Gastroesophageal sphincter (tissue), 4 donors: Measurements from ENCODE around the gene ANKRD29. TPM values are rescaled to one million over a fixed set of nuclear protein-coding genes. Genes with fewer than 3 reads are reported as not detected.
"Not testable (repeated sequence)": the region's sequence is repeated elsewhere in the genome, so short reads cannot be mapped to it uniquely, and the experiment has no call there.

Source experiments
- ATAC-seq: fragments of 150-250 bp; one replicate; pipeline ENCODE4 v1.9.1; 2016; ENCODE audit warnings: mild to moderate bottlenecking, moderate library complexity
- H3K27ac ChIP-seq, 4 donors: fragments of 200-600 bp; sonication (generic) in 3 of 4; 1 replicate in 3 of 4; 2 replicates in 1 of 4; pipeline ENCODE4 v1.5.1; 2016 to 2019
- H3K27me3 ChIP-seq: fragments of 200-600 bp; sonication (generic); one replicate; pipeline ENCODE4 v1.5.1; 2019
- H3K36me3 ChIP-seq, 2 donors: fragments of 200-600 bp; sonication (generic); one replicate each; pipeline ENCODE4 v1.5.1; 2019; ENCODE audit warnings: control low read depth in 1 of 2
- H3K4me1 ChIP-seq, 3 donors: fragments of 200-600 bp; sonication (generic); 1 replicate in 2 of 3; 2 replicates in 1 of 3; pipeline ENCODE4 v1.5.1; 2016 to 2019; ENCODE audit warnings: control low read depth in 2 of 3
- H3K4me3 ChIP-seq, 2 donors: fragments of 200-600 bp; sonication (generic); one replicate each; pipeline ENCODE4 v1.5.1; 2019; ENCODE audit warnings: mild to moderate bottlenecking in 1 of 2, moderate library complexity in 1 of 2
- H3K9me3 ChIP-seq, 3 donors: fragments of 200-600 bp; sonication (generic); one replicate each; pipeline ENCODE4 v1.5.1; 2017 to 2019; ENCODE audit warnings: control low read depth in 2 of 3
- EP300 ChIP-seq: sonication (generic); formaldehyde crosslinking; IDR thresholded peaks from one replicate; pipeline ENCODE4 v1.6.1; 2017; ENCODE audit warnings: antibody characterized with exemption, mild to moderate bottlenecking
- POLR2A ChIP-seq, 2 donors: fragments of 450-650 bp; IDR thresholded peaks; one replicate each; pipeline ENCODE4 v1.6.1; 2017; ENCODE audit warnings: antibody characterized with exemption in 2 of 2, mild to moderate bottlenecking in 2 of 2, moderate library complexity in 1 of 2
- POLR2AphosphoS5 ChIP-seq: sonication (generic); formaldehyde crosslinking; IDR thresholded peaks from one replicate; pipeline ENCODE4 v1.6.1; 2017; ENCODE audit warnings: antibody characterized with exemption
- WGBS, 2 donors: methylation state at CpG; one replicate each; pipeline ENCODE4 v1.1.5; 2018; ENCODE audit warnings: low coverage in 1 of 2; 5-methylcytosine and 5-hydroxymethylcytosine counted together
- total RNA-seq, 4 donors: library from RNA; depleted of rRNA; stranded (reverse); fragments of >200 nt; gene quantifications; one replicate each; pipeline ENCODE4 v1.1.0, GENCODE V29; 2016
- TF ChIP-seq, protein P1 (sequence below), 4 experiments: fragments of 200-600 bp in 2 of 4; fragments of 450-650 bp in 2 of 4; sonication (generic) in 1 of 4; IDR thresholded peaks; one replicate each; pipeline ENCODE4 v1.5.1; 2017 to 2019; ENCODE audit warnings: antibody characterized with exemption in 4 of 4, mild to moderate bottlenecking in 2 of 4, moderate library complexity in 2 of 4

The ANKRD29 gene
- total RNA-seq, 4 donors from 2014 or later = 3.5 to 19.3 (median 10.5) TPM

- no peak for TF ChIP-seq POLR2AphosphoS5
- no peak for TF ChIP-seq EP300
- TF ChIP-seq, protein P1, sequence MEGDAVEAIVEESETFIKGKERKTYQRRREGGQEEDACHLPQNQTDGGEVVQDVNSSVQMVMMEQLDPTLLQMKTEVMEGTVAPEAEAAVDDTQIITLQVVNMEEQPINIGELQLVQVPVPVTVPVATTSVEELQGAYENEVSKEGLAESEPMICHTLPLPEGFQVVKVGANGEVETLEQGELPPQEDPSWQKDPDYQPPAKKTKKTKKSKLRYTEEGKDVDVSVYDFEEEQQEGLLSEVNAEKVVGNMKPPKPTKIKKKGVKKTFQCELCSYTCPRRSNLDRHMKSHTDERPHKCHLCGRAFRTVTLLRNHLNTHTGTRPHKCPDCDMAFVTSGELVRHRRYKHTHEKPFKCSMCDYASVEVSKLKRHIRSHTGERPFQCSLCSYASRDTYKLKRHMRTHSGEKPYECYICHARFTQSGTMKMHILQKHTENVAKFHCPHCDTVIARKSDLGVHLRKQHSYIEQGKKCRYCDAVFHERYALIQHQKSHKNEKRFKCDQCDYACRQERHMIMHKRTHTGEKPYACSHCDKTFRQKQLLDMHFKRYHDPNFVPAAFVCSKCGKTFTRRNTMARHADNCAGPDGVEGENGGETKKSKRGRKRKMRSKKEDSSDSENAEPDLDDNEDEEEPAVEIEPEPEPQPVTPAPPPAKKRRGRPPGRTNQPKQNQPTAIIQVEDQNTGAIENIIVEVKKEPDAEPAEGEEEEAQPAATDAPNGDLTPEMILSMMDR (IDR thresholded peaks at IDR 0.05) = no peak
- TF ChIP-seq POLR2A (IDR thresholded peaks at IDR 0.05) = no peak
- Histone ChIP-seq H3K9me3 (no peaks in the 10 kb centered on the region), H3K4me3 (no peak overlapping the region), H3K36me3 (peaks cover 0 to 98% of the 10 kb centered on the region in 2 donors), H3K4me1 (no peaks in the 10 kb centered on the region), H3K27ac (no peak overlapping the region), H3K27me3 (no peaks in the 10 kb centered on the region)
- no peak for ATAC-seq
- WGBS, 2 donors = 71 to 78% methylated on average over 1 to 4 of the region's 4 CpGs
These were observed 102.5 kb downstream of the ANKRD29 start for GRCh38 chr18:23560186-23560585.

DNA sequence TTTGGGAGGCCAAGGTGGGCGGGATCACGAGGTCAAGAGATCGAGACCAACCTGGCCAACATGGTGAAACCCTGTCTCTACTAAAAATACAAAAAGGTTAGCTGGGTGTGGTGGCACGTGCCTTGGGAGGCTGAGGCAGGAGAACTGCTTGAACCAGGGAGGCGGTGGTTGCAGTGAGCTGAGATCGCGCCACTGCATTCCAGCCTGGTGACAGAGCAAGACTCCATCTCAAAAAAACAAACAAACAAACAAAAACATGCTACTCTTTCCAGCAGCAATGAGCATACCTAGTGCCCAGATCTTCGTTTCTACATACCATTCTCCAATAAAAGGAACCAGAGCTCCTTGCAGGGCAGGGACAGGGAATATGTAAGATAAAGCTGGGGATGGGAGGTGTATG is 105.2 kb downstream of the ANKRD29 start:
- H3K27ac ChIP-seq, H3K4me1 ChIP-seq, H3K4me3 ChIP-seq, ATAC-seq, H3K27me3 ChIP-seq, H3K9me3 ChIP-seq: not testable (repeated sequence)
- 88 to 93% methylated on average over 4 to 6 of the region's 8 CpGs for WGBS, 2 donors
- H3K36me3 ChIP-seq = peaks cover 0 to 99% of the 10 kb centered on the region in 2 donors

- Histone ChIP-seq H3K4me3 (no peak overlapping the region), H3K9me3 (no peaks in the 10 kb centered on the region), H3K36me3 (peaks cover 0 to 99% of the 10 kb centered on the region in 2 donors), H3K27me3 (no peaks in the 10 kb centered on the region), H3K4me1 (no peaks in the 10 kb centered on the region), H3K27ac (no peak overlapping the region)
- TF ChIP-seq EP300 = no peak
- no peak for TF ChIP-seq POLR2A (IDR thresholded peaks at IDR 0.05)
- TF ChIP-seq, protein P1 (IDR thresholded peaks at IDR 0.05) = no peak
- TF ChIP-seq POLR2AphosphoS5 = no peak
- ATAC-seq = no peak
- 80% methylated on average over 1 of the region's 19 CpGs; no CpG with 5 or more reads in 1 of the 2 donors for WGBS, 2 donors
These were observed 106.4 kb downstream of the ANKRD29 start for GRCh38 chr18:23556145-23556780.

DNA sequence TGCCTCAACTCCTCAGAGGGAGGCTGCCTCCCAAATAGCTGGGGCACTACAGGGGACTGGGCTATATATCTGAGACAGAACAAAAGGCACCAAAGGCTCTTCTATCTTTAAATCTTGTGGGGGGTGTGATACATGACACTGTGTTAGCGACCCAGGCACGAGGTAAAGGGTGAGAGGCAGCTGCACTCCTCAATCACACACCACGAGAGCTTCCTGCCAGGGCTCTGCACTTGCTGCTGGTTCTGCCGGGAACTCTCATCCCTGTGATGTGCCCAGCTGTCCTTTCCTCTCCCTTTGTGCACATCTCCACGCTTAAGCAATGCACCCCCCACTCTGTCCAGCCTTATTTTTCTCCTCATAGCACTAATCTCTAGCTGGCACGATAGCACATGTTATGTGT is 108.8 kb downstream of the ANKRD29 start:
- WGBS, 2 donors = 73% methylated on average over 5 of the region's 6 CpGs; no CpG with 5 or more reads in 1 of the 2 donors
- peaks cover 0 to 100% of the 10 kb centered on the region in 2 donors for H3K36me3 ChIP-seq
- H3K27ac ChIP-seq = no peak overlapping the region
- H3K27me3 ChIP-seq = no peaks in the 10 kb centered on the region
- H3K4me3 ChIP-seq = no peak overlapping the region
- TF ChIP-seq, protein P1 (IDR thresholded peaks at IDR 0.05) = no peak
- no peak for TF ChIP-seq POLR2A (IDR thresholded peaks at IDR 0.05)
- TF ChIP-seq POLR2AphosphoS5 = no peak
- no peak for TF ChIP-seq EP300
- ATAC-seq = no peak
- no peaks in the 10 kb centered on the region for H3K9me3 ChIP-seq
- H3K4me1 ChIP-seq = no peaks in the 10 kb centered on the region

- H3K27me3 ChIP-seq = no peaks in the 10 kb centered on the region
- H3K27ac ChIP-seq = no peak overlapping the region
- H3K4me3 ChIP-seq = no peak overlapping the region
- H3K4me1 ChIP-seq = no peaks in the 10 kb centered on the region
- TF ChIP-seq POLR2A (IDR thresholded peaks at IDR 0.05) = no peak
- TF ChIP-seq, protein P1 (IDR thresholded peaks at IDR 0.05) = no peak
- TF ChIP-seq EP300 = no peak
- TF ChIP-seq POLR2AphosphoS5 = no peak
- ATAC-seq = no peak
- H3K9me3 ChIP-seq = no peaks in the 10 kb centered on the region
- H3K36me3 ChIP-seq = peaks cover 0 to 98% of the 10 kb centered on the region in 2 donors
- 77 to 80% methylated on average over 8 to 10 of the region's 11 CpGs for WGBS, 2 donors
These were observed 110.2 kb downstream of the ANKRD29 start for GRCh38 chr18:23552505-23552904.
